ENCODE measurements around the gene ATP12A. TPM values are rescaled to one million over a fixed set of nuclear protein-coding genes. Genes with fewer than 3 reads are reported as not detected.

ATP12A gene
- total RNA-seq (2014; rRNA removed; shearing (Covaris generic)), result 0.48 and 0.72 TPM in 2 replicates
- 0.17 and 0.28 TPM in 2 replicates for polyA plus RNA-seq (2015; cell fraction: cytosol; rRNA removed)
- polyA plus RNA-seq (2015; cell fraction: nucleus; rRNA removed), result 0.96 and 0.98 TPM in 2 replicates

- in situ Hi-C loops (cut with HindIII; ENCODE audit: low pct_unique_long_range_greater_than_20kb, low sequenced_read_pairs), result no loop called here
Observed at GRCh38 chr13:24680258-24680920, at the start of gene ATP12A. TSS of gene ATP12A (plus strand) at chr13:24680408. CDS start at chr13:24680744, 336 bp downstream.

GRCh38 chr13:24630851-24631620, 49.2 kb upstream of the ATP12A start:
- peak; percentile 36 for DNase-seq (ENCODE audit: low read depth, low spot score)
- in situ Hi-C loops (cut with HindIII; ENCODE audit: low pct_unique_long_range_greater_than_20kb, low sequenced_read_pairs), result no loop called here

More at GRCh38 chr13:24680258-24680920, at the start of gene ATP12A:
- DNase-seq (ENCODE audit: low read depth, low spot score), result no peak

- no peak for DNase-seq (ENCODE audit: low read depth, low spot score)
- in situ Hi-C loops (cut with HindIII; ENCODE audit: low pct_unique_long_range_greater_than_20kb, low sequenced_read_pairs), result no loop called here
Observed at GRCh38 chr13:24631922-24632321, 48.3 kb upstream of the ATP12A start.

- in situ Hi-C loops (cut with HindIII; ENCODE audit: low pct_unique_long_range_greater_than_20kb, low sequenced_read_pairs), result no loop called here
- no peak for DNase-seq (ENCODE audit: low read depth, low spot score)
Observed at GRCh38 chr13:24632382-24633121, 47.7 kb upstream of the ATP12A start.

- in situ Hi-C loops (cut with HindIII; ENCODE audit: low pct_unique_long_range_greater_than_20kb, low sequenced_read_pairs), result no loop called here
Observed at GRCh38 chr13:24636776-24637175, 43.4 kb upstream of the ATP12A start.

GRCh38 chr13:24638096-24638495, 42.1 kb upstream of the ATP12A start:
- DNase-seq (ENCODE audit: low read depth, low spot score), result no peak
- in situ Hi-C loops (cut with HindIII; ENCODE audit: low pct_unique_long_range_greater_than_20kb, low sequenced_read_pairs), result no loop called here

More at GRCh38 chr13:24636776-24637175, 43.4 kb upstream of the ATP12A start:
- DNase-seq (ENCODE audit: low read depth, low spot score), result no peak

- in situ Hi-C loops (cut with HindIII; ENCODE audit: low pct_unique_long_range_greater_than_20kb, low sequenced_read_pairs), result no loop called here
- no peak for DNase-seq (ENCODE audit: low read depth, low spot score)
Observed at GRCh38 chr13:24640752-24641151, 39.5 kb upstream of the ATP12A start.

- no peak for DNase-seq (ENCODE audit: low read depth, low spot score)
- in situ Hi-C loops (cut with HindIII; ENCODE audit: low pct_unique_long_range_greater_than_20kb, low sequenced_read_pairs), result no loop called here
Observed at GRCh38 chr13:24642219-24642618, 38.0 kb upstream of the ATP12A start.

GRCh38 chr13:24644036-24644435, 36.2 kb upstream of the ATP12A start:
- in situ Hi-C loops (cut with HindIII; ENCODE audit: low pct_unique_long_range_greater_than_20kb, low sequenced_read_pairs), result no loop called here
- peak; percentile 31 for DNase-seq (ENCODE audit: low read depth, low spot score)

GRCh38 chr13:24648271-24648670, 31.9 kb upstream of the ATP12A start:
- no peak for DNase-seq (ENCODE audit: low read depth, low spot score)
- in situ Hi-C loops (cut with HindIII; ENCODE audit: low pct_unique_long_range_greater_than_20kb, low sequenced_read_pairs), result no loop called here

- no peak for DNase-seq (ENCODE audit: low read depth, low spot score)
- in situ Hi-C loops (cut with HindIII; ENCODE audit: low pct_unique_long_range_greater_than_20kb, low sequenced_read_pairs), result no loop called here
Observed at GRCh38 chr13:24648983-24649687, 31.1 kb upstream of the ATP12A start.

- no peak for DNase-seq (ENCODE audit: low read depth, low spot score)
Observed at GRCh38 chr13:24649688-24650043, 30.5 kb upstream of the ATP12A start.

GRCh38 chr13:24650161-24650560, 30.0 kb upstream of the ATP12A start:
- in situ Hi-C loops (cut with HindIII; ENCODE audit: low pct_unique_long_range_greater_than_20kb, low sequenced_read_pairs), result no loop called here
- DNase-seq (ENCODE audit: low read depth, low spot score), result no peak

More at GRCh38 chr13:24649688-24650043, 30.5 kb upstream of the ATP12A start:
- in situ Hi-C loops (cut with HindIII; ENCODE audit: low pct_unique_long_range_greater_than_20kb, low sequenced_read_pairs), result no loop called here

GRCh38 chr13:24651718-24652345, 28.4 kb upstream of the ATP12A start:
- no peak for DNase-seq (ENCODE audit: low read depth, low spot score)
- in situ Hi-C loops (cut with HindIII; ENCODE audit: low pct_unique_long_range_greater_than_20kb, low sequenced_read_pairs), result no loop called here

- DNase-seq (ENCODE audit: low read depth, low spot score), result no peak
- in situ Hi-C loops (cut with HindIII; ENCODE audit: low pct_unique_long_range_greater_than_20kb, low sequenced_read_pairs), result no loop called here
Observed at GRCh38 chr13:24652359-24652758, 27.8 kb upstream of the ATP12A start.

GRCh38 chr13:24654741-24655140, 25.5 kb upstream of the ATP12A start:
- in situ Hi-C loops (cut with HindIII; ENCODE audit: low pct_unique_long_range_greater_than_20kb, low sequenced_read_pairs), result no loop called here

GRCh38 chr13:24659239-24659638, 21.0 kb upstream of the ATP12A start:
- no peak for DNase-seq (ENCODE audit: low read depth, low spot score)
- in situ Hi-C loops (cut with HindIII; ENCODE audit: low pct_unique_long_range_greater_than_20kb, low sequenced_read_pairs), result no loop called here

More at GRCh38 chr13:24654741-24655140, 25.5 kb upstream of the ATP12A start:
- DNase-seq (ENCODE audit: low read depth, low spot score), result no peak

All from SK-MEL-5 (cell line).